HG03103 (cell line): ENCODE measurements around the gene GET3.
A peak's percentile ranks its signal among the peaks of the same experiment; 100 is the strongest.
"Not testable (repeated sequence)": the region's sequence is repeated elsewhere in the genome, so short reads cannot be mapped to it uniquely, and the experiment has no call there.

Experiments
- ATAC-seq: cut with Tn5 transposase; IDR thresholded peaks from one replicate; pipeline ENCODE4 v1.9.1; 2021; ENCODE audit warnings: low read depth; ENCODE audit not compliant: unreplicated experiment

GET3 gene

GRCh38 chr19:12790628-12791344 lies 53.5 kb downstream of the GET3 start:
- no peak for ATAC-seq

GRCh38 chr19:12791345-12792050 lies 54.2 kb downstream of the GET3 start, which contains the start of gene JUNB:
Gene JUNB (plus strand): TSS chr19:12791486. CDS start chr19:12791772, 286 bp downstream.
- peak; percentile 28 for ATAC-seq

GRCh38 chr19:12792051-12792852 lies 55.0 kb downstream of the GET3 start:
- no peak for ATAC-seq

- ATAC-seq, result no peak
These were observed 55.6 kb downstream of the GET3 start for GRCh38 chr19:12792853-12793289.

- no peak for ATAC-seq
These were observed 56.2 kb downstream of the GET3 start for GRCh38 chr19:12793290-12794195.

GRCh38 chr19:12794196-12794941 lies 57.1 kb downstream of the GET3 start:
- no peak for ATAC-seq

- ATAC-seq, result no peak
These were observed 57.7 kb downstream of the GET3 start for GRCh38 chr19:12794971-12795381.

- ATAC-seq, result no peak
These were observed 59.1 kb downstream of the GET3 start for GRCh38 chr19:12796146-12797071.

- no peak for ATAC-seq
These were observed 59.9 kb downstream of the GET3 start for GRCh38 chr19:12797141-12797587.

- ATAC-seq, result not testable (repeated sequence)
These were observed 60.3 kb downstream of the GET3 start for GRCh38 chr19:12797607-12798006.
